HG03521 (cell line): ENCODE measurements around the gene TMEM81.

Experiments
- ATAC-seq: cut with Tn5 transposase; IDR thresholded peaks from one replicate; pipeline ENCODE4 v1.9.1; 2021; ENCODE audit warnings: mild to moderate bottlenecking, moderate library complexity; ENCODE audit not compliant: unreplicated experiment

TMEM81 gene

DNA sequence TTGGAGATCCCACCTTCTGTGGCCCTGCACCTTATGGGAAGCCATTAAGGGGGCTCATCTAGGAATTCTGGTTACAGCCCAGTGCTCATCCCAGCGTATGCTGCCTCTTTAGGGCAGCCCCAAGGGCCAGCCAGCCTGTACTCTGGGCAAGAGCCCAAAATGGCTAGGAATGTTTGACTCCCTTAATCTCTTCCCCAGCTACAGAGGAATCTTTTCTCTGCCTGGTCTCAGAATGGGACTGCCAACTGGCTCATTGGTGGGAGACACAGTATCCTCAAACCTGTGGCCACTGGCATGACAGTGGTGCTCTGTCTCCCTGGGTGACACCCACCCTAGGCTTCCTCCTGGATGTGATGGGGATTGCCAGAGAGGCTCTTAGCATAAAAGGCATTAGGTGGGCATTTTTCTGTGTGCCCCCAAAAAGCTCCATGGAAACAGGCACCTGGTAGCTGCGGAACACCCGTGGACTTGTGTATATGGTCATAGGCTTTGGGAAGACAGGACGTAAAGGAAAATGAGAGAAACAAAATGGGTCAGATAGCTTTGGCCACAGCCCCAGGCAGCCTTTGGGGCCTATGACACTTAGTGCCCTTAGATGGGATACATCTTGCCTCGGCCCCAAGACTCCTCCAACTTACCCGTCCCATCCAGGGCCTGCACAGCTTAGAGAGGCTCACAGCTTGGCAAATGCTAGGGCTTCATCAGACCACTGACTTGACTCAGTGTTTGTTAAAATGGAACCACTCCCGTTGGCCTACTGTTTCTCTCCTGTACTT lies 6.9 kb downstream of the TMEM81 start:
- ATAC-seq = no peak

DNA sequence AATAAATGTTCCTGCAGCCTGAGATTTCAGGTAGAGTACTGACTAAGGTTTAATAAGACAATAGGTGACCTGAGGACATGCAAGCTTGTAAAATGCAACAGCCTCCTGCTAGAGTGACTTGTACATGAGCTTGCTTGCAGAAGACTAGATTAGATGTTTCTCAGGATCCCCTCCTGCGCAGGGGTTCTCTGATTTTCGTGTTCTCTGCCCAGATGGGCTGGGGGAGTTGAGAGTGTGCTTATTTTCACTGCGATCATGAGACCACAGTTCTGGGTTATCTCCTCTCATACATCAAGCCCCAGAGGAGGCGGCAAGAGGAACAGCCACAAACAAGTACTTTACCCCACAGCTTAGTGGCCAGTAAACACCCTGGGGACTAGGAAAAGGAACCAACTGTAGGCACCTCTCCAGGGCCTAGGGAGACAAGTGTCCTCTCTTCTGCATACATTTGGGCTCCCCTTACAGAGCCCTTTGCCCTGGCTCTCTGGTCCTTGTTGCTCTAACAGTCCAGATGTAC lies 8.0 kb downstream of the TMEM81 start:
- ATAC-seq = no peak

DNA sequence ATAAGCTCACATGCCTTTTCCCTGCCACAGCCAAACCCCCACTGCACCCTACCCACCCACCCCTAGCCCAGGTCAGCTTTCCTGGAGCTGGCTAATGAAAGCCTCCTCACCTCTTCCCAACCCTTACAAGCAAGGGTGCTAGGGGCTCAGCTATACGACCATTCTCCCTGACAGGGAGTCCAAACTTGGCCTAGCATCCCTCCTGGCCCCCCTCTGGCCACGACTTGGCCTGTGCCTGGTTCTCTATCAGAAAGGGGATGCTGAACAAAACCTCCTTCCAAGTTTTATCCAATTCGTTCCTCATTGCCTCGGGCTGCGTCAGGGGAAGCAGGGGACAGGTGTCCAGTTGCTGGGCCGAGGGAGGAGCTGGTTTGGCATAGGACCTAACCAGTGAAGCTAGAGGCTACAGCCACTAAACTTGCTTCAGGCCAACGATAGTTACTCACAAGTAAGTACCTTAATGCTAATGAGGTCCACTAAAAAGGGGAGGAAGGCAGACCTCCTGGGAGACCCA lies 8.6 kb downstream of the TMEM81 start:
- no peak for ATAC-seq

DNA sequence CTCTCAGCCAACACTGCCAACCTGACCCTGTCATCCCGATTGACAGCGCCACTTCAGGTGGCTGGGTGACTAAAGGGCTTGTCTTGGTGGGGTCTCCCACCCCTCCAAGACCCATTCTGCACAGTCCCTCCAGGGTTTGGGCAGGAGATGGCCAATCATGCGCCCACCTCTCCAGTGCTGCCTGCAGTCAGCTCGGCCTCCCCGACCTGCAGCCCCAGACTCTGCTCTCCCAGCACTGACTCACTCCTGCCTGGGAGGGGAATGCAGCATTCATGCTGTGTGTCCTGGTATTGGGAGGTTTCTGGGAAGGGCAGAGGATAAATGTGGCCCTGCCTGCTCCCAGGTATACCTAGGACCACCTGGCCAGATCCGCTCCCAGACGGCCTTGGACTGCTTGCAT lies 9.7 kb downstream of the TMEM81 start:
- no peak for ATAC-seq

DNA sequence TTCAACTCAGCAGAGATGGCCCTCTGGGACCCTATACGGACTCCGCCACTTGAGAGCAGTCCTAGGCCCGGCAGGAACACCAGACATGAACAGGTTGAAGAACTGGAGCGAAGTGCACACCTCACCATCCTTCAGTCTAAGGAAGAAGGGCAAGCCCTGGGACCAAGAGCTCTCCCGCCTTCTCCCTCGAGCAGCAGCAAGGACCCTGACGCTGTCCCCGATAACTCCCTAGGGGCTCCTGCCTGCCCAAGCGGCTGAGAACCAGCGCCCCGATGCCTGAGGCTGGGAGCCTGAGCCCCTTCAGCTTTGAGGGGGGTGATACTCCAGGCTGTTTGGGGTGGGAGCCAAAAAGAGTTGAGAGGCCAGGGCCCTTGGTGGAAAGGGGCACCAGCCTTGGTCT lies 10.2 kb downstream of the TMEM81 start:
- no peak for ATAC-seq

DNA sequence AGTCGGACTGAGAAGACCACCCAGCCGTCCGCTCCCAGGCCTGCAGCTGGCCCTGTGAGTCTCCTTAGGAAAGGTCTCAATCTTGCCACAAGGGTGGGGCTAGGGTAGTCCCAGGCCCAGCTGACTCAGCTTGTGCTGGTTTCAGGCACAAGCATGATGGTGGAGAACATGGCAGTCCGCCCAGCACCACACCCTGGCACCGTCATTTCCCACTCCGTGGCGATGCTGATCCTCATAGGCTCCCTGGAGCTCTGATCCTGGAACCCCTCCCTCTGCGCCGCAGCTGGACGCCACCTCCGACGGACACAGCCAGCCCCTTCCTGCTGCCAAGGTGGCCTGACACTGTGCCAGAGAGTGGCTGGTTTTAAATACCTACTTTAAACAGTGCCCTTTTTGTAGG lies 10.7 kb downstream of the TMEM81 start:
- no peak for ATAC-seq

DNA sequence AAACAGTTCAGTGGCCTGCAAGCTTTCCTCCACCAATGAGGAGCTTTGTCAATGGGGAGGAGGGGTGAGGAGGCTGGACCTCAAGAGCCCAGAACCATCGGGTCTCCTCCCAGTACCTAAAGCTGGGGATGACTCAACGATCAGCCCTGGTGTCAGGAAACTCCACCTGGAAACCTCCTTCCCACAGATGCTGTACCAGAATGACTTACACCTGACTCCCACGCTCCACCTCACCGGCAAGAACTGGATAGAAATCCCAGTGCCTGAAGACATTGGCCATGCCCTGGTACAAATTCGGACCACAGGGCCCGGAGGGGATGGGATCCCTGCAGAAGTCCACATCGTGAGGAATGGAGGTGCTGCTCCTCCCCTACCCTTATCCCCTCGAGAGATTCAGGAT lies 11.4 kb downstream of the TMEM81 start:
- ATAC-seq = no peak

DNA sequence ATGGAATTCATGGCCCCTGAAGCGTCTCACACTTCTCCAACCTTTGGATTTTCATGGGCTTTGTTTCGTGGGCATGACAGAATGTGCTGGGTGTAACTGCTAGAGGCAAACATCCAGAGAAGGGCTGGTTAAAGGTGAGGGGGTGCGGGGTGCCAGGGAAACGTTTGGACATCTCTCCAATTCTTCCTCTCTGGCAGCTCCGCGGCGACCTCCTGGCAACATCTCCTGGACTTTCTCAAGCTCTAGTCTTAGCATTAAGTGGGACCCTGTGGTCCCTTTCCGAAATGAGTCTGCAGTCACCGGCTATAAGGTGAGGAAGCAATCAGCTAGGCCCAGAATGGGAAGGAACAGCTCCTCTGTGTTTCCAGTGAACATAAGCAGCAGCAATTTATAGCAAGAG lies 12.0 kb downstream of the TMEM81 start:
- no peak for ATAC-seq

DNA sequence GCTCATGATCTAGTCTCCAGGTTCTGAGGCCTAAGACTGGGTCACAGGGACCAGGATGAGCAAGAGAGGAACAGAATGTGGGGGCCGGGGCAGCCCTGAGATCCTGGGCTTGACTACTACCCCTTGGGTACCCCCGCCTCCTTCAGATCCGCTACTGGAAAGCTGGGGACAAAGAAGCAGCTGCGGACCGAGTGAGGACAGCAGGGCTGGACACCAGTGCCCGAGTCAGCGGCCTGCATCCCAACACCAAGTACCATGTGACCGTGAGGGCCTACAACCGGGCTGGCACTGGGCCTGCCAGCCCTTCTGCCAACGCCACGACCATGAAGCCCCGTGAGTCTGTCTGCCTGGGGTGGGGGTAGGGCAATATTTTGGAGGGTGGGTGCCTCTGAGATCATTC lies 12.5 kb downstream of the TMEM81 start:
- no peak for ATAC-seq

DNA sequence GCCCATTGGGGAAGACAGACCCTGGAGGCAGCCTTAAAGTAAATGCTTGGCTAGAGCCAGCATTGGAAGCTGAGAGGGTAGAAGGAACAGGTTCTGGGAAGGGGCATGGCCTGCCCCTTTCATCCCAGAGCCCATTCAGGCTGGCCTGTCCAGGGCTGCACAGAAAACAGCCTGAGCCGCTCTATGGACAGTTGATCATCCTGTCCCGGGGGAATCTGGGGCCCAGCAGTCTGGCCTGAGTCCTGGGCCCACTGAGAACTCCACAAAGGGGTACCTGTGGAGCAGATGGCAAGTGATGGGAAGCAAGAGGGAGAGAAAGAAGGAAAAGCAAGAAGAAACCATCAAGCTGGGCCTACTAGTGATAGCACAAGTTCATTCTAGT lies 13.2 kb downstream of the TMEM81 start:
- no peak for ATAC-seq

DNA sequence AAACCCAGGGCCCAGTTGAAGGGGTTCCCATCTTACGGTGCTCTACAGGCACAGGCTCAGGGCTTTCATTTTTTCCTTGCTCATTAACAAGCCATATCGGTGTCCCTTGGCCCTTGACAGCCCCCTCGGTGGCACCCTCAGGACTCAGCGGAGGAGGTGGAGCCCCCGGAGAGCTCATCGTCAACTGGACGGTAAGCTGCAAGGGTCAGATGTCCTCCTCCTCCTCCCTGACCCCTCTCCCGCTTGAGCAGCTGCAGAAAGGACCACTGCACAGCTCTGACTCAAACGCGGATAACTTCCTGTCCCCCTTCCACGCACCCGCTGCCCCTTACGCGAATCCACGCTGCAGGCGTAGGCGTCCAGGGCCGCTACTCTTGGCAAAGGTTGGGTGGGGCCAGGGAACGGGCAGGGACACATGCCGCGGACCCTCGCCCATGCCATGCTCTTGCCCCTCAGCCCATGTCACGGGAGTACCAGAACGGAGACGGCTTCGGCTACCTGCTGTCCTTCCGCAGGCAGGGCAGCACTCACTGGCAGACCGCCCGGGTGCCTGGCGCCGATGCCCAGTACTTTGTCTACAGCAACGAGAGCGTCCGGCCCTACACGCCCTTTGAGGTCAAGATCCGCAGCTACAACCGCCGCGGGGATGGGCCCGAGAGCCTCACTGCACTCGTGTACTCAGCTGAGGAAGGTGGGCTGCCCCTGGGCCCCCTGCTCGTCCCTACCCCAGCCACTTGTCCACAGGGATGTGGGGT lies 14.7 kb downstream of the TMEM81 start:
- ATAC-seq = no peak

DNA sequence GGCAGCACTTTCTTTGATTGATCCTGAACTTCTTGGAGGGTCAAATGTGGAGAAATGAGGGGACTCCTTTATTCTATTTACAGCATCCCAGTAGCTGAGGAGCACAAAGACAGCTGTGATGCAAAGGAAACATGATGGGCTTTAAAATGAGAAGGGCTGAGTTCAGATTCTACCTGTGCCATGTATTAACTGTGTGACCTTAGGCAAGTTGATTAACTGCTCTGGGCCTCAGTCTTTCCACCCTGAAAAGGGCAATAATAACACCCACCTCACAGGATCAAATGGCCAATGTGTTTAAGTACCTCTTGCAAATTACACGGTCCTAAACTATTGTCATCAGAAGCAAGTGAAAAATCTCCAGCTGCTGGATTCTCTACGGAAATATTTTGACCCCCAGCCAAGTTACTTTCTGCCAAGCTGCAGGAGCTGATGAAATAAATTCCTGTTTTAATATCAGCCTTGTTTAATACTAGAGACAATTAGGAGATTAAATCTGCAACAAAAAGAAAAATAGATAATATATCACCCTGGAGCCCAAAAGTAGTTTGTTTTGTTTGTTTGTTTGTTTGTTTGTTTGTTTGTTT lies 15.7 kb downstream of the TMEM81 start:
- no peak for ATAC-seq

DNA sequence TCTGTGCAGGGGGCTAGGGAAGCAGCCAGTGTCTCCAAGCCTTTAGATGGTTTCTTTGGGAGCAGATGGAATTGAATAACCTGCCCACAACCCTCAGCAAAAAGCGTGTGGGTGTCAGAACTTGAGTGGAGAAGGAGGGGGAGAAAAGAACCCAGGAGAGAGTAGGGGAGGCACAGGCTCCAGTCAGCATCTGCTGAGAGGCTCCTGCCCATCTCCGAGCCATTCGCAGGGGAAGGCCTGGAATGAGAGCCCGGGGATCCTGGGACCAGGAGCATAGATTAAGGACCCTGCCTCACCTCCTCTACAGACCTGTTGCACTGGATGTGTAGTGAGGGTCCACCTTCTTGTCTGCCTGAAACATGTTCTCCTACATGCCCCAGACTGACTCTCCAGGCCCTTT lies 16.3 kb downstream of the TMEM81 start:
- ATAC-seq = no peak

DNA sequence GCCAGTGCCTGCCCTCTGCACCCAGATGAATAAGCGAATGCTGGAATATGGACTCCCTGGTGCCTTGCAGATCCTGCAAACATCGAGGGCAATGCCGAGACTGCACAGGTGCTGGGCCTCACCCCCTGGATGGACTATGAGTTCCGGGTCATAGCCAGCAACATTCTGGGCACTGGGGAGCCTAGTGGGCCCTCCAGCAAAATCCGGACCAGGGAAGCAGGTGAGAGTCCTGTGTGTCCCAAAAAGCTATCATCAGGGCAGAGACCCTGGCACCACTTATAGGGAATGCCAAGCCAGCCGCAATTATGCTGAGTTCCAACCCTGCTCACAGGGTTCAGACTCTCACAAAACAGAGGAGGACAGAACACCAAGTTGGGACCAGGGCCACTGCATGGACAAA lies 17.2 kb downstream of the TMEM81 start:
- no peak for ATAC-seq

DNA sequence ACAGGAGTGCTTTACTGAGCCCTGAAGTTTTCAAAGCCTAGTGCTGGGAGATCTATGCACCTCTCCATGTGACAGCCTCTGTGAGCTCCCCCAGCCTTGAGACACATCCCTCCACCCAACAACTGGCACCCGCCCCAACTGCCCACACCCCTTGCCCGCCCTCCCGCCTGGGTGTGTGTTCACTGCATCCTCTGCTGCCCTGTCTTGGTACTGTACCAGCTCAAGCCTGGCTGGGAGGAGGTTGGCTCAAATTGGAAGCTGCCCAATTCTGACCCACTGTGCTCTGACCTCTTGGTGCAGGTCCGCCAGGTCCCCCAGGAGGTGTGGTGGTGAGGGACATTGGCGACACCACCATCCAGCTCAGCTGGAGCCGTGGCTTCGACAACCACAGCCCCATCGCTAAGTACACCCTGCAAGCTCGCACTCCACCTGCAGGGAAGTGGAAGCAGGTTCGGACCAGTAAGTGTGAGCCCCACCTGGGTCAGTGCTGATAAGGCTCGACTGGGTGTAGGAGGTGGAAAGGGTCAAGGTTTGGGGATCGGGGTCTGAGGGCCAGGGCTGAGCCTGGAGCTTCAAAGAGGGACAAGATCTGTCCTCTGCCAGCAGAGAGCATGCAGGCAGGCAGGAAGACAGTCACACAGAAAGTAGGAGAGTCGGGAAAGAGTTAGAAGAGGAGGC lies 18.0 kb downstream of the TMEM81 start:
- ATAC-seq = no peak

DNA sequence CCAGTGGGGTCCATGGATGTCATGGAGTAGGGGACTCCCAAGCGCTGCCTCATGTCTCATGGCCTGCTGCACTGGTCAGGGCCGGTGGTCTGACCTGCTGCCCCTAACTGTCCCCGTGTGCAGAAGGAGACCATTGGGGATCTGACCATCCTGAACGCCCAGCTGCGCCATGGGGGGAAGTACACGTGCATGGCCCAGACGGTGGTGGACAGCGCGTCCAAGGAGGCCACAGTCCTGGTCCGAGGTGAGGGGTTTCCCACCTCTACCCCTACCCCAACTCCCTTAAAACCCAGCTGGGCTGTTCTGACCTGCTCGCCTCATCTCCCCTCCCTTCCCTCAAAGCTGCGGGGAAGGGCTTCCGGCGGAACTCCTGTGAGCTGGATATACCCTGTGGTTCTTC lies 18.6 kb downstream of the TMEM81 start:
- no peak for ATAC-seq

DNA sequence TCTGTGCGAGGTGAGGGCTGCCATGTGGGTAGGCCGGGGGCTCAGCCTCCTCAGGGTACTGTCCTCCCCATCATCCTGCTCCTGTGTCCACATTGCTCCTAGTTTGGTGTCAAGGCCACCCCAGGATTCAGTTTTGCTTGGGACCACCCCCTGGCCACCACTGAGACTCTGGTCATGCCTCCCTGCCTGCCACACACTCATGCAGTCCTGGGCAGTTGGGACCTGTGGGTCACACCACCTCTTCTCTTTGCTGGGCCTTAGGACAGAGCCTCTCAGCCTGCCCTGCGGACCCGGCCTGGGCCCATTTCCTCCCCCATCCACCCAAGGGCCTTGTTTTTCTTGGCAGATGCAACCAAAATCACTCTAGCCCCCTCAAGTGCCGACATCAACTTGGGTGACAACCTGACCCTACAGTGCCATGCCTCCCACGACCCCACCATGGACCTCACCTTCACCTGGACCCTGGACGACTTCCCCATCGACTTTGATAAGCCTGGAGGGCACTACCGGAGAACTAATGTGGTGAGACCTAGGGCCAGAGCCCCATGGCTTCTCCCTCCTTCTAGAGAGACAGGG lies 19.4 kb downstream of the TMEM81 start:
- no peak for ATAC-seq

DNA sequence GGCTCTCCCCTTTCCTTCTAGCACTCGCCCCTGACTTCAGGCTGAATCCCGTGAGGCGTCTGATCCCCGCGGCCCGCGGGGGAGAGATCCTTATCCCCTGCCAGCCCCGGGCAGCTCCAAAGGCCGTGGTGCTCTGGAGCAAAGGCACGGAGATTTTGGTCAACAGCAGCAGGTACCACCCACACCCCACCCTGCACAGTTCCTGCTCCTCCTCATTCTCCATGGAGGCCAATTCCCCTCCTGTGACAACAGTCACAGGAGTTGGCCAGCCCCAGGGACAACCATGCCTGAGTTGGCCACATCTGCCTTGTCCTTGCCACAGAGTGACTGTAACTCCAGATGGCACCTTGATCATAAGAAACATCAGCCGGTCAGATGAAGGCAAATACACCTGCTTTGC lies 20.0 kb downstream of the TMEM81 start:
- no peak for ATAC-seq

DNA sequence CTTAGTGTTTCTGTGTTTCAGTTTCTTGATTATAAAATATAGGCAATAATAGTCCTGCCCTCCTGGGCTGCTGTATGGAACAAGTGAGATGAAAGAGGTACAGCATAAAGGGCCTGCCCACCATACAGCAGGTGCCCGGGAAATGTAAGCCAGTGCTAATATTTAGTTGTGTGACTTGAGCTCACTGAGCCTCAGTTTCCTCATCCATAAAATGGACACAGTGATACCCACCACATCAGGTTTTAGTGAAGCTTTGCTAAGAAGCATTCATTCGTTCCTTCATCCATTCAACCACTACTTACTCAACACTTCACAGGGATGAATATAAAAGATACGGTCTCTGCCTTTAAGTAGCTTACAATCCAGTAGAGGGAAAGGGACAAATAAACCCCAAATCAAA lies 21.4 kb downstream of the TMEM81 start:
- ATAC-seq = no peak

DNA sequence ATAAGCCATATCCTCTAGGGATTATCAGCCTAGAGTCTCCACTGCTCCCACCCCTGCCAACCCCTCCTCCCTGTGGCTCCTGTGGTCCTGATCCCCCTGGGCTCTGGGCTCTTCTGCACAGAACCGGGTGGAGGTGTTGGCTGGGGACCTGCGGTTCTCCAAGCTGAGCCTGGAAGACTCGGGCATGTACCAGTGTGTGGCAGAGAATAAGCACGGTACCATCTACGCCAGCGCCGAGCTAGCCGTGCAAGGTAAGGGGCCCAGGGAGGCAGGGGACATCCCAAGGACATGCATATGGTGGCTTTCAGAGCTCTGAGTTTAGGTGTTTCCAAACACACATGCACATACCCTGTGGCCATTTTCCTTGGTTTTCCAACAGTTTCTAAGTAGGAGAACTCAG lies 21.9 kb downstream of the TMEM81 start:
- no peak for ATAC-seq

DNA sequence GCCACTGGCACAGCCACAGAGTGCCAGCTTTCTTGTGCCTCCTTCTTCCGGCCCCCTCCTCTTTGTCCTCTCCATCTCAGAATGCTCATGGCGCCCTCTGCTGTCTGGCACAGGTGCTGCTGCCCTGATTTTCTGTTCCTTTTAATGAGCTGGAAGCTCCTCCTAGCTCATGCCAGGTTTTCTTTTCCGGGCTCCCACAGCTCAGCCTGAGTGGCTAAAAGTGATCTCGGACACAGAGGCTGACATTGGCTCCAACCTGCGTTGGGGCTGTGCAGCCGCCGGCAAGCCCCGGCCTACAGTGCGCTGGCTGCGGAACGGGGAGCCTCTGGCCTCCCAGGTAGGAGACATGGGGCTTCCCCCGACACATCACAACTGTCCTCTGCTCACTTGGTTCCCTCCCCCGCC lies 22.6 kb downstream of the TMEM81 start:
- ATAC-seq = no peak
